SK-N-MC (cell line): ENCODE results near the gene ALPL.

ENCODE experiments used
- EZH2 ChIP-seq: fragments of 200-600 bp; sonication (generic); IDR thresholded peaks from one replicate; pipeline ENCODE4 v1.6.1; 2017; ENCODE audit warnings: antibody characterized with exemption
- POLR2AphosphoS5 ChIP-seq: IDR thresholded peaks from 2 replicates; pipeline ENCODE4 v1.6.1; 2012; ENCODE audit warnings: mild to moderate bottlenecking, low read depth, low read length, borderline replicate concordance

GRCh38 chr1:21489146-21489545, 20.1 kb upstream of the ALPL start:
- TF ChIP-seq EZH2 = no peak
- no peak for TF ChIP-seq POLR2AphosphoS5
